Measurements from ENCODE around the gene SWSAP1. TPM values are rescaled to one million over a fixed set of nuclear protein-coding genes. Genes with fewer than 3 reads are reported as not detected.

SWSAP1 gene
- total and polyA plus RNA-seq, 2 of the 8 experiments (the other 6 are each of a cell fraction or from before 2014, with no cell fraction given) = 3.1 to 5.2 TPM

- no peak overlapping the region for H3K4ac ChIP-seq (replicated peaks; ENCODE audit: insufficient read length, low read depth, low read length)
- H2BK5ac ChIP-seq (ENCODE audit: low read depth, low read length) = no peak overlapping the region
- no peaks in the 10 kb centered on the region for H3K79me1 ChIP-seq (ENCODE audit: low read depth, low read length)
- H2BK15ac ChIP-seq (ENCODE audit: low read length) = no peak overlapping the region
- no peak overlapping the region for H4K91ac ChIP-seq (replicated peaks; ENCODE audit: insufficient read length, low read length)
- H3K18ac ChIP-seq (ENCODE audit: extremely low read depth, low read length) = no peak overlapping the region
- no peak overlapping the region for H3K4me3 ChIP-seq (ENCODE audit: extremely low read depth in 1 of 4, insufficient read depth in 2 of 4, low read depth in 3 of 4, low read length in 4 of 4)
- H3K9ac ChIP-seq (replicated peaks in 1 of 4; ENCODE audit: extremely low read depth in 1 of 4, low read depth in 3 of 4, low read length in 3 of 4) = no peak overlapping the region
- H2BK120ac ChIP-seq (replicated peaks; ENCODE audit: low read depth, low read length) = no peak overlapping the region
- H3K79me2 ChIP-seq (ENCODE audit: control insufficient read depth in 1 of 2, insufficient read depth in 2 of 2, low read length in 2 of 2) = no peaks in the 10 kb centered on the region
- CTCF ChIA-PET (ENCODE audit: partially characterized antibody) = interaction anchor here (1.0 to 7.0 kb wide), 2 partner anchors 10 to 18 kb away, joined by 3 to 49 read pairs; partner anchors contain the start of genes EPOR and SWSAP1
- H3K9me3 ChIP-seq (ENCODE audit: insufficient read depth in 2 of 2, low read depth in 1 of 2, low read length in 1 of 2) = no peaks in the 10 kb centered on the region
- no peak overlapping the region for H4K5ac ChIP-seq (ENCODE audit: insufficient read length, low read depth, low read length)
- peaks cover 0 to 2% of the 10 kb centered on the region in 2 experiments for H4K20me1 ChIP-seq (replicated peaks in 1 of 2; ENCODE audit: control insufficient read depth in 1 of 2, insufficient read depth in 2 of 2, low read length in 2 of 2)
- no peak overlapping the region for H2AFZ ChIP-seq (ENCODE audit: low read length)
- peaks cover 0 to 3% (median 0%) of the 10 kb centered on the region in 4 experiments; a peak in 1 of 8 replicates for H3K36me3 ChIP-seq (ENCODE audit: control insufficient read depth in 2 of 4, insufficient read depth in 4 of 4, low read length in 3 of 4)
- FAIRE-seq = no peak
- peaks cover 10% of the 10 kb centered on the region; the same call in 1 of the 2 replicates for H3K23me2 ChIP-seq (ENCODE audit: low read depth, low read length)
- H3K23ac ChIP-seq (ENCODE audit: insufficient read length) = no peak overlapping the region
- H2AK5ac ChIP-seq (ENCODE audit: low read depth, low read length) = no peak overlapping the region
- peaks cover 0 to 7% (median 5%) of the 10 kb centered on the region in 4 experiments for H3K4me1 ChIP-seq (replicated peaks in 1 of 4; ENCODE audit: control insufficient read depth in 3 of 4, insufficient read depth in 4 of 4, low read length in 3 of 4)
- no peak overlapping the region for H2BK12ac ChIP-seq (ENCODE audit: low read depth, low read length)
- H3K56ac ChIP-seq (replicated peaks; ENCODE audit: insufficient read length, low read depth, low read length) = no peak overlapping the region
- no peak overlapping the region for H4K8ac ChIP-seq (ENCODE audit: extremely low read depth, insufficient read depth, low read length)
- no peak overlapping the region for H2BK20ac ChIP-seq (ENCODE audit: low read length)
- no peak for DNase-seq (ENCODE audit: low read depth in 1 of 2, low spot score in 2 of 2)
- WGBS, 2 experiments (ENCODE audit: extremely low coverage in 1 of 2, insufficient coverage in 1 of 2, insufficient read length in 1 of 2, insufficient replicate concordance in 2 of 2, low coverage in 1 of 2, low lambda C conversion rate in 2 of 2, missing lambda C conversion rate in 1 of 2) = 93% methylated on average over 20 of the region's 28 CpGs; no CpG with 5 or more reads in 1 of the 2 experiments
- no peak overlapping the region for H3K4me2 ChIP-seq (ENCODE audit: insufficient read depth in 1 of 2, low read depth in 2 of 2, low read length in 2 of 2)
- H3K27me3 ChIP-seq (replicated peaks in 1 of 4; ENCODE audit: control insufficient read depth in 3 of 4, extremely low read depth in 1 of 4, insufficient read depth in 3 of 4, low read length in 3 of 4) = peaks cover 0 to 4% (median 2%) of the 10 kb centered on the region in 4 experiments; a peak in 3 of 7 replicates
- H3K27ac ChIP-seq (ENCODE audit: low read depth, low read length) = no peak overlapping the region
- POLR2A ChIA-PET (ENCODE audit: partially characterized antibody) = interaction anchor here (0.6 to 2.5 kb wide), 5 partner anchors 8 to 42 kb away, joined by 3 to 12 read pairs (median 4); partner anchors contain the start of gene SWSAP1
- H3K14ac ChIP-seq (ENCODE audit: insufficient read length) = no peak overlapping the region
- TF ChIP-seq, protein P1, sequence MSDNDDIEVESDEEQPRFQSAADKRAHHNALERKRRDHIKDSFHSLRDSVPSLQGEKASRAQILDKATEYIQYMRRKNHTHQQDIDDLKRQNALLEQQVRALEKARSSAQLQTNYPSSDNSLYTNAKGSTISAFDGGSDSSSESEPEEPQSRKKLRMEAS (IDR thresholded peaks at IDR 0.05) = no peak
- TF ChIP-seq RFX5 (IDR thresholded peaks at IDR 0.05; ENCODE audit: borderline replicate concordance, low read depth, low read length) (no peak), RAD21 (IDR thresholded peaks at IDR 0.05 in 1 of 2, conservative IDR thresholded peaks at IDR 0.05 in 1 of 2; ENCODE audit: low read depth in 2 of 2, low read length in 2 of 2) (no peak), CREB1 (IDR thresholded peaks at IDR 0.05) (no peak), CHD2 (IDR thresholded peaks at IDR 0.05; ENCODE audit: low read length) (no peak), EGR1 (IDR thresholded peaks at IDR 0.05; ENCODE audit: borderline replicate concordance, low read depth, low read length) (no peak), TEAD4 (IDR thresholded peaks at IDR 0.05; ENCODE audit: low read depth, low read length) (no peak), POU5F1 (IDR thresholded peaks at IDR 0.05; ENCODE audit: low read depth, low read length) (no peak), EZH2 (IDR thresholded peaks at IDR 0.05; ENCODE audit: low read depth, low read length, severe bottlenecking) (no peak), GABPA (IDR thresholded peaks at IDR 0.05; ENCODE audit: borderline replicate concordance, insufficient read depth, low read length) (no peak), CTBP2 (IDR thresholded peaks at IDR 0.05; ENCODE audit: borderline replicate concordance, insufficient read depth, insufficient read length, low read length) (no peak), SAP30 (IDR thresholded peaks at IDR 0.05; ENCODE audit: insufficient read depth, insufficient replicate concordance, low read length) (no peak)
Measured at GRCh38 chr19:11364296-11364904, 10.1 kb upstream of the SWSAP1 start.
